Gastroesophageal sphincter (tissue), 3 donors: Measurements from ENCODE around the gene TMCC1.

Experiments used
- EP300 ChIP-seq: sonication (generic); formaldehyde crosslinking; IDR thresholded peaks from one replicate; pipeline ENCODE4 v1.6.1; 2017; ENCODE audit warnings: antibody characterized with exemption, mild to moderate bottlenecking
- POLR2A ChIP-seq, 2 donors: fragments of 450-650 bp; IDR thresholded peaks; one replicate each; pipeline ENCODE4 v1.6.1; 2017; ENCODE audit warnings: antibody characterized with exemption in 2 of 2, mild to moderate bottlenecking in 2 of 2, moderate library complexity in 1 of 2
- POLR2AphosphoS5 ChIP-seq: sonication (generic); formaldehyde crosslinking; IDR thresholded peaks from one replicate; pipeline ENCODE4 v1.6.1; 2017; ENCODE audit warnings: antibody characterized with exemption
- TF ChIP-seq, protein P1 (sequence below), 4 experiments: fragments of 200-600 bp in 2 of 4; fragments of 450-650 bp in 2 of 4; sonication (generic) in 1 of 4; IDR thresholded peaks; one replicate each; pipeline ENCODE4 v1.5.1; 2017 to 2019; ENCODE audit warnings: antibody characterized with exemption in 4 of 4, mild to moderate bottlenecking in 2 of 4, moderate library complexity in 2 of 4

DNA sequence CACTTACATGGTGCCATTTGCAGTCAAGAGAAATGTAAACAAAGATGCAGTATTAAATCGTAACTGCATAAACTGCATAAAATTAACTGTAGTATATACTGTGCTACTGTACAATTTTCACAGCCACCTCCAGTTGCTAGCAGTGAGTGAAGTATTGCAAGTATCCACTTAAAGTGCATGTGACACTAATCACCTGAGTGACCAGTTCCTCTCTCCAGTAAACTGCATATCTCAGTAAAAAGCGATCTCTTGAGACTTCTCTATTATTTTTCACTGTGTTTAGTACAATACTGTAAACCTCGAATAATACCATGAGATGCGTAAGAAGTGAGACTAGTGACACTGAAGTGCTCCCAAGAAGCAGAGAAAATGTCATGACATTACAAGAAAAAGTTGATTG, 175.3 kb downstream of the TMCC1 start:
- TF ChIP-seq, protein P1, sequence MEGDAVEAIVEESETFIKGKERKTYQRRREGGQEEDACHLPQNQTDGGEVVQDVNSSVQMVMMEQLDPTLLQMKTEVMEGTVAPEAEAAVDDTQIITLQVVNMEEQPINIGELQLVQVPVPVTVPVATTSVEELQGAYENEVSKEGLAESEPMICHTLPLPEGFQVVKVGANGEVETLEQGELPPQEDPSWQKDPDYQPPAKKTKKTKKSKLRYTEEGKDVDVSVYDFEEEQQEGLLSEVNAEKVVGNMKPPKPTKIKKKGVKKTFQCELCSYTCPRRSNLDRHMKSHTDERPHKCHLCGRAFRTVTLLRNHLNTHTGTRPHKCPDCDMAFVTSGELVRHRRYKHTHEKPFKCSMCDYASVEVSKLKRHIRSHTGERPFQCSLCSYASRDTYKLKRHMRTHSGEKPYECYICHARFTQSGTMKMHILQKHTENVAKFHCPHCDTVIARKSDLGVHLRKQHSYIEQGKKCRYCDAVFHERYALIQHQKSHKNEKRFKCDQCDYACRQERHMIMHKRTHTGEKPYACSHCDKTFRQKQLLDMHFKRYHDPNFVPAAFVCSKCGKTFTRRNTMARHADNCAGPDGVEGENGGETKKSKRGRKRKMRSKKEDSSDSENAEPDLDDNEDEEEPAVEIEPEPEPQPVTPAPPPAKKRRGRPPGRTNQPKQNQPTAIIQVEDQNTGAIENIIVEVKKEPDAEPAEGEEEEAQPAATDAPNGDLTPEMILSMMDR (IDR thresholded peaks at IDR 0.05): no peak
- TF ChIP-seq POLR2A (IDR thresholded peaks at IDR 0.05) (no peak), EP300 (no peak), POLR2AphosphoS5 (no peak)
